ENCODE measurements around the gene TMEM132D. TPM values are rescaled to one million over a fixed set of nuclear protein-coding genes. Genes with fewer than 3 reads are reported as not detected.
"Not testable (repeated sequence)": the region's sequence is repeated elsewhere in the genome, so short reads cannot be mapped to it uniquely, and the experiment has no call there.

Gene TMEM132D
- total RNA-seq, 1 donor from 2014 or later: not detected

- peaks cover 15% of the 10 kb centered on the region for H3K9me3 Mint-ChIP-seq (ENCODE audit: unreplicated experiment)
These were observed 708.7 kb downstream of the TMEM132D start for GRCh38 chr12:129195081-129195480.

GRCh38 chr12:129193263-129193871 is 710.5 kb downstream of the TMEM132D start:
- H3K36me3 ChIP-seq (ENCODE audit: insufficient read depth, low read length): no peaks in the 10 kb centered on the region
- peak; percentile 65 for TF ChIP-seq CTCF (IDR thresholded peaks at IDR 0.05; ENCODE audit: insufficient read depth, low read depth, low read length)
- no peak for TF ChIP-seq EZH2 (IDR thresholded peaks at IDR 0.05; ENCODE audit: insufficient read depth, low read length)
- no peaks in the 10 kb centered on the region for H3K9me3 ChIP-seq (ENCODE audit: insufficient read depth, low read depth, low read length)
- no peak overlapping the region for H3K4me2 ChIP-seq (ENCODE audit: low read length)
- no peak overlapping the region for H3K27ac Mint-ChIP-seq (ENCODE audit: unreplicated experiment)
- H3K9me3 Mint-ChIP-seq (ENCODE audit: unreplicated experiment): peaks cover 21% of the 10 kb centered on the region
- H3K9ac ChIP-seq (ENCODE audit: low read length): no peak overlapping the region
- no peak for DNase-seq (ENCODE audit: low read depth)
- FAIRE-seq: no peak
- H3K27me3 Mint-ChIP-seq (ENCODE audit: low read depth, unreplicated experiment): no peaks in the 10 kb centered on the region
- no peak overlapping the region for H3K27ac ChIP-seq (ENCODE audit: low read depth, low read length)
- no peaks in the 10 kb centered on the region for H3K4me1 Mint-ChIP-seq (ENCODE audit: low read depth, unreplicated experiment)
- H3K79me2 ChIP-seq (ENCODE audit: insufficient read depth, low read length): no peaks in the 10 kb centered on the region
- H3K4me1 ChIP-seq (ENCODE audit: insufficient read depth, low read length): no peaks in the 10 kb centered on the region
- no peaks in the 10 kb centered on the region for H3K36me3 Mint-ChIP-seq (ENCODE audit: low read depth, unreplicated experiment)
- H3K4me3 ChIP-seq (ENCODE audit: insufficient read depth, low read depth, low read length): no peak overlapping the region
- no peaks in the 10 kb centered on the region for H3K27me3 ChIP-seq (ENCODE audit: insufficient read depth, low read length)
- H3K4me3 Mint-ChIP-seq (ENCODE audit: unreplicated experiment): no peak overlapping the region
- no peak overlapping the region for H2AFZ ChIP-seq (ENCODE audit: low read depth, low read length)
- H4K20me1 ChIP-seq (ENCODE audit: insufficient read depth, low read length): no peaks in the 10 kb centered on the region

More at GRCh38 chr12:129195081-129195480, 708.7 kb downstream of the TMEM132D start:
- no peak overlapping the region for H3K9ac ChIP-seq (ENCODE audit: low read length)
- H3K4me1 Mint-ChIP-seq (ENCODE audit: low read depth, unreplicated experiment): no peaks in the 10 kb centered on the region
- no peak overlapping the region for H3K27ac ChIP-seq (ENCODE audit: low read depth, low read length)
- H3K36me3 ChIP-seq (ENCODE audit: insufficient read depth, low read length): no peaks in the 10 kb centered on the region
- FAIRE-seq (no peak), DNase-seq (ENCODE audit: low read depth) (no peak)
- no peaks in the 10 kb centered on the region for H3K36me3 Mint-ChIP-seq (ENCODE audit: low read depth, unreplicated experiment)
- H3K27ac Mint-ChIP-seq (ENCODE audit: unreplicated experiment): no peak overlapping the region
- no peak overlapping the region for H3K4me3 ChIP-seq (ENCODE audit: insufficient read depth, low read depth, low read length)
- no peaks in the 10 kb centered on the region for H3K27me3 ChIP-seq (ENCODE audit: insufficient read depth, low read length)
- H3K27me3 Mint-ChIP-seq (ENCODE audit: low read depth, unreplicated experiment): no peaks in the 10 kb centered on the region
- H4K20me1 ChIP-seq (ENCODE audit: insufficient read depth, low read length): no peaks in the 10 kb centered on the region
- H3K9me3 ChIP-seq (ENCODE audit: insufficient read depth, low read depth, low read length): no peaks in the 10 kb centered on the region
- no peak overlapping the region for H3K4me3 Mint-ChIP-seq (ENCODE audit: unreplicated experiment)
- no peak overlapping the region for H3K4me2 ChIP-seq (ENCODE audit: low read length)
- TF ChIP-seq EZH2 (IDR thresholded peaks at IDR 0.05; ENCODE audit: insufficient read depth, low read length) (no peak), CTCF (IDR thresholded peaks at IDR 0.05; ENCODE audit: insufficient read depth, low read depth, low read length) (no peak)
- no peak overlapping the region for H2AFZ ChIP-seq (ENCODE audit: low read depth, low read length)
- H3K79me2 ChIP-seq (ENCODE audit: insufficient read depth, low read length): no peaks in the 10 kb centered on the region
- H3K4me1 ChIP-seq (ENCODE audit: insufficient read depth, low read length): no peaks in the 10 kb centered on the region

- FAIRE-seq (no peak), DNase-seq (ENCODE audit: low read depth) (no peak)
- no peaks in the 10 kb centered on the region for H3K36me3 ChIP-seq (ENCODE audit: insufficient read depth, low read length)
- H3K27me3 Mint-ChIP-seq (ENCODE audit: low read depth, unreplicated experiment): no peaks in the 10 kb centered on the region
- H3K4me1 Mint-ChIP-seq (ENCODE audit: low read depth, unreplicated experiment): no peaks in the 10 kb centered on the region
- H3K4me3 Mint-ChIP-seq (ENCODE audit: unreplicated experiment): no peak overlapping the region
- H3K27me3 ChIP-seq (ENCODE audit: insufficient read depth, low read length): peaks cover 2% of the 10 kb centered on the region
- H3K4me1 ChIP-seq (ENCODE audit: insufficient read depth, low read length): no peaks in the 10 kb centered on the region
- H4K20me1 ChIP-seq (ENCODE audit: insufficient read depth, low read length): peaks cover 4% of the 10 kb centered on the region
- no peak overlapping the region for H2AFZ ChIP-seq (ENCODE audit: low read depth, low read length)
- no peaks in the 10 kb centered on the region for H3K79me2 ChIP-seq (ENCODE audit: insufficient read depth, low read length)
- peaks cover 2% of the 10 kb centered on the region for H3K9me3 ChIP-seq (ENCODE audit: insufficient read depth, low read depth, low read length)
- H3K9ac ChIP-seq (ENCODE audit: low read length): no peak overlapping the region
- H3K4me3 ChIP-seq (ENCODE audit: insufficient read depth, low read depth, low read length): no peak overlapping the region
- H3K4me2 ChIP-seq (ENCODE audit: low read length): no peak overlapping the region
- H3K36me3 Mint-ChIP-seq (ENCODE audit: low read depth, unreplicated experiment): no peaks in the 10 kb centered on the region
- no peak overlapping the region for H3K27ac ChIP-seq (ENCODE audit: low read depth, low read length)
- H3K9me3 Mint-ChIP-seq (ENCODE audit: unreplicated experiment): peaks cover 21% of the 10 kb centered on the region
- TF ChIP-seq CTCF (IDR thresholded peaks at IDR 0.05; ENCODE audit: insufficient read depth, low read depth, low read length) (no peak), EZH2 (IDR thresholded peaks at IDR 0.05; ENCODE audit: insufficient read depth, low read length) (no peak)
- no peak overlapping the region for H3K27ac Mint-ChIP-seq (ENCODE audit: unreplicated experiment)
These were observed 713.0 kb downstream of the TMEM132D start for GRCh38 chr12:129190827-129191226.

- not testable (repeated sequence) for H3K4me1 ChIP-seq (ENCODE audit: insufficient read depth, low read length); H3K4me3 Mint-ChIP-seq (ENCODE audit: unreplicated experiment); H3K27ac ChIP-seq (ENCODE audit: low read depth, low read length); H4K20me1 ChIP-seq (ENCODE audit: insufficient read depth, low read length); H3K36me3 Mint-ChIP-seq (ENCODE audit: low read depth, unreplicated experiment); H3K79me2 ChIP-seq (ENCODE audit: insufficient read depth, low read length); H3K9me3 ChIP-seq (ENCODE audit: insufficient read depth, low read depth, low read length); H3K4me2 ChIP-seq (ENCODE audit: low read length); H3K27me3 ChIP-seq (ENCODE audit: insufficient read depth, low read length); H3K4me1 Mint-ChIP-seq (ENCODE audit: low read depth, unreplicated experiment); FAIRE-seq; H3K4me3 ChIP-seq (ENCODE audit: insufficient read depth, low read depth, low read length); H2AFZ ChIP-seq (ENCODE audit: low read depth, low read length); H3K27ac Mint-ChIP-seq (ENCODE audit: unreplicated experiment); H3K27me3 Mint-ChIP-seq (ENCODE audit: low read depth, unreplicated experiment); H3K9ac ChIP-seq (ENCODE audit: low read length); H3K36me3 ChIP-seq (ENCODE audit: insufficient read depth, low read length); DNase-seq (ENCODE audit: low read depth)
- peaks cover 19% of the 10 kb centered on the region for H3K9me3 Mint-ChIP-seq (ENCODE audit: unreplicated experiment)
These were observed 713.9 kb downstream of the TMEM132D start for GRCh38 chr12:129189879-129190278.

Measured in astrocyte (in vitro differentiated cells and primary cell).